HCT116 (cell line): Measurements from ENCODE around the gene GP9. TPM values are rescaled to one million over a fixed set of nuclear protein-coding genes. Genes with fewer than 3 reads are reported as not detected.

ENCODE experiments used
- ATAC-seq: fragments of 200-7000 bp; cut with Tn5 transposase; 2 replicates; pipeline ENCODE4 v1.9.1; 2020; ENCODE audit warnings: mild to moderate bottlenecking, moderate library complexity
- BruUV-seq: library from RNA; stranded (reverse); fragments of 400-500 nt; replicated peaks from 2 replicates; lab custom pipeline; 2021; lab: Mats Ljungman, UMichigan
- CTCF ChIA-PET: fragments of 300-600 bp; sonication (Branson Sonifier 250); formaldehyde crosslinking; loops from one replicate; lab custom pipeline; 2021; ENCODE audit warnings: antibody characterized with exemption; lab: Charles Lee
- POLR2A ChIA-PET: fragments of 300-600, 350-600 bp; sonication (Branson Sonifier 250); formaldehyde crosslinking; loops from one replicate; lab custom pipeline; 2021; ENCODE audit warnings: antibody characterized with exemption; lab: Charles Lee
- RAD21 ChIA-PET, 2 experiments: fragments of 300-600 bp; sonication (Branson Sonifier 250); formaldehyde crosslinking; loops; one replicate each; lab custom pipeline; 2023; ENCODE audit warnings: low total read pairs in 2 of 2; ENCODE audit not compliant: uncharacterized antibody in 2 of 2, unreplicated experiment in 2 of 2, low non-redundant PET in 1 of 2; lab: Charles Lee
- DNase-seq: peaks from one replicate; pipeline ENCODE4 v3.0.0-alpha.2; 2010; ENCODE audit warnings: low read depth, low spot score
- H2AFZ ChIP-seq: fragments of 200-600 bp; shearing (Covaris generic), sonication (generic); 2 replicates; pipeline ENCODE4 v1.6.1; 2017; ENCODE audit warnings: low read depth, mixed run types, mixed read lengths, antibody characterized with exemption, low read length; ENCODE audit not compliant: poor library complexity, severe bottlenecking
- H3K27ac ChIP-seq: 2 replicates; pipeline ENCODE4 v1.5.1; 2012; ENCODE audit warnings: low read depth, low read length
- H3K27me3 ChIP-seq: fragments of 200-600 bp; sonication (generic); 2 replicates; pipeline ENCODE4 v1.6.1; 2016; ENCODE audit warnings: mixed run types, low read length, mixed read lengths; ENCODE audit not compliant: insufficient read depth
- H3K36me3 ChIP-seq, 2 experiments: fragments of 200-500 bp in 1 of 2; fragments of 200-600 bp in 1 of 2; sonication (Bioruptor generic) in 1 of 2; sonication (generic) in 1 of 2; 2 replicates each; pipeline versions ENCODE4 v1.5.1 to v1.6.1; 2014 to 2016; ENCODE audit warnings: low read length in 2 of 2, inconsistent platforms in 1 of 2, mixed read lengths in 1 of 2, mixed run types in 1 of 2; ENCODE audit not compliant: insufficient read depth in 2 of 2, control insufficient read depth in 1 of 2
- H3K4me1 ChIP-seq, 2 experiments: fragments of 200-600 bp in 1 of 2; sonication (generic) in 1 of 2; 2 replicates each; pipeline versions ENCODE4 v1.5.1 to v1.6.1; 2012 to 2017; ENCODE audit warnings: low read length in 2 of 2, inconsistent platforms in 1 of 2, mild to moderate bottlenecking in 1 of 2, mixed read lengths in 1 of 2, mixed run types in 1 of 2, moderate library complexity in 1 of 2; ENCODE audit not compliant: insufficient read depth in 2 of 2, control insufficient read depth in 1 of 2
- H3K4me2 ChIP-seq: fragments of 200-600 bp; sonication (generic); 2 replicates; pipeline ENCODE4 v1.6.1; 2017; ENCODE audit warnings: mixed run types, low read length, mixed read lengths
- H3K4me3 ChIP-seq, 2 experiments: fragments of 200-600 bp in 1 of 2; sonication (generic) in 1 of 2; replicated peaks in 1 of 2; 2 replicates each; pipeline ENCODE4 v1.5.1; 2011 to 2016; ENCODE audit warnings: low read length in 2 of 2, control low read depth in 1 of 2, low read depth in 1 of 2, mild to moderate bottlenecking in 1 of 2, mixed read lengths in 1 of 2, mixed run types in 1 of 2
- H3K79me2 ChIP-seq: fragments of 200-600 bp; sonication (generic); 2 replicates; pipeline ENCODE4 v1.6.1; 2017; ENCODE audit warnings: mild to moderate bottlenecking, mixed run types, low read length, moderate library complexity, mixed read lengths; ENCODE audit not compliant: insufficient read depth
- H3K9ac ChIP-seq: fragments of 200-600 bp; sonication (generic); 2 replicates; pipeline ENCODE4 v1.6.1; 2016; ENCODE audit warnings: low read length, mixed read lengths
- H3K9me2 ChIP-seq: fragments of 200-600 bp; sonication (generic), shearing (Covaris generic); 2 replicates; pipeline ENCODE4 v1.6.1; 2017; ENCODE audit warnings: mixed run types, mild to moderate bottlenecking, moderate library complexity; ENCODE audit not compliant: insufficient read depth
- H3K9me3 ChIP-seq, 2 experiments: fragments of 200-500 bp in 1 of 2; fragments of 200-600 bp in 1 of 2; sonication (Bioruptor generic) in 1 of 2; sonication (generic) in 1 of 2; 2 replicates each; pipeline ENCODE4 v1.6.1; 2014 to 2017; ENCODE audit warnings: low read length in 2 of 2, mixed read lengths in 2 of 2, inconsistent platforms in 1 of 2, low read depth in 1 of 2, mild to moderate bottlenecking in 1 of 2, mixed run types in 1 of 2, moderate library complexity in 1 of 2; ENCODE audit not compliant: control insufficient read depth in 1 of 2, insufficient read depth in 1 of 2
- H4K20me1 ChIP-seq: fragments of 200-600 bp; sonication (generic), shearing (Covaris generic); 2 replicates; pipeline ENCODE4 v1.6.1; 2017; ENCODE audit warnings: mixed run types, mild to moderate bottlenecking, moderate library complexity; ENCODE audit not compliant: insufficient read depth
- ATF3 ChIP-seq: IDR thresholded peaks from 2 replicates; pipeline ENCODE4 v1.6.1; 2012
- CTCF ChIP-seq, 3 experiments: fragments of 200-600 bp in 1 of 3; sonication (generic) in 1 of 3; IDR thresholded peaks in 2 of 3; conservative IDR thresholded peaks in 1 of 3; 2 replicates each; pipeline ENCODE4 v1.5.1; 2012 to 2017; ENCODE audit warnings: low read depth in 2 of 3, low read length in 2 of 3, antibody characterized with exemption in 1 of 3, borderline replicate concordance in 1 of 3, control low read depth in 1 of 3, mild to moderate bottlenecking in 1 of 3, mixed read lengths in 1 of 3, mixed run types in 1 of 3, moderate library complexity in 1 of 3; ENCODE audit not compliant: insufficient read depth in 1 of 3
- EZH2phosphoT487 ChIP-seq: fragments of 200-600 bp; IDR thresholded peaks from 2 replicates; pipeline ENCODE4 v1.6.1; 2018; ENCODE audit warnings: antibody characterized with exemption, borderline replicate concordance
- FOSL1 ChIP-seq: IDR thresholded peaks from 2 replicates; pipeline ENCODE4 v1.6.1; 2012; ENCODE audit warnings: low read depth
- JUND ChIP-seq: IDR thresholded peaks from 2 replicates; pipeline ENCODE4 v1.6.1; 2012
- POLR2A ChIP-seq: IDR thresholded peaks from 2 replicates; pipeline ENCODE4 v1.7.0; 2011; ENCODE audit warnings: borderline replicate concordance; ENCODE audit not compliant: insufficient read depth, insufficient read length; ENCODE audit errors: extremely low read depth
- POLR2AphosphoS5 ChIP-seq: IDR thresholded peaks from 2 replicates; pipeline ENCODE4 v1.6.1; 2011; ENCODE audit warnings: mild to moderate bottlenecking, low read depth, low read length, moderate library complexity
- RAD21 ChIP-seq: IDR thresholded peaks from 2 replicates; pipeline ENCODE4 v1.6.1; 2012; ENCODE audit warnings: low read depth, mild to moderate bottlenecking
- SIN3A ChIP-seq: IDR thresholded peaks from 2 replicates; pipeline ENCODE4 v1.6.1; 2012; ENCODE audit warnings: low read depth
- SRF ChIP-seq: IDR thresholded peaks from 2 replicates; pipeline ENCODE4 v1.6.1; 2012; ENCODE audit warnings: low read depth
- YY1 ChIP-seq: IDR thresholded peaks from 2 replicates; pipeline ENCODE4 v1.6.1; 2011; ENCODE audit warnings: low read length, low read depth, moderate library complexity, mild to moderate bottlenecking; ENCODE audit not compliant: insufficient replicate concordance; ENCODE audit errors: extremely low read depth
- ZBTB33 ChIP-seq: IDR thresholded peaks from 2 replicates; pipeline ENCODE4 v1.6.1; 2011; ENCODE audit warnings: mild to moderate bottlenecking, low read length, moderate library complexity; ENCODE audit not compliant: insufficient replicate concordance; ENCODE audit errors: extremely low read depth
- intact Hi-C: fragments of 100-400 bp; cut with micrococcal nuclease; formaldehyde crosslinking; loops from 2 replicates; pipeline ENCODE4 v1.10.0; 2022
- total RNA-seq: library from RNA; stranded (reverse); gene quantifications from one replicate; pipeline ENCODE4 v1.2.1, GENCODE V29; 2021; ENCODE audit not compliant: unreplicated experiment

The GP9 gene
- total RNA-seq, 1 experiment from 2014 or later: not detected

- CTCF ChIA-PET: no interaction called here
- POLR2A ChIA-PET: no interaction called here
- RAD21 ChIA-PET: no interaction called here
Measured at GRCh38 chr3:129095285-129095684, 34.7 kb downstream of the GP9 start.

GRCh38 chr3:129100274-129100673, 39.7 kb downstream of the GP9 start:
- Histone ChIP-seq H3K4me1 (no peaks in the 10 kb centered on the region), H3K79me2 (no peaks in the 10 kb centered on the region), H3K9me2 (no peaks in the 10 kb centered on the region), H3K4me3 (no peak overlapping the region), H3K9me3 (no peaks in the 10 kb centered on the region), H3K4me2 (no peak overlapping the region), H4K20me1 (no peaks in the 10 kb centered on the region), H3K27ac (no peak overlapping the region), H3K27me3 (no peaks in the 10 kb centered on the region), H3K36me3 (no peaks in the 10 kb centered on the region), H3K9ac (no peak overlapping the region), H2AFZ (no peak overlapping the region)
- no TSS peak for BruUV-seq
- ATAC-seq (no peak), DNase-seq (no peak)
- CTCF ChIA-PET: no interaction called here
- POLR2A ChIA-PET: no interaction called here
- intact Hi-C loops: no loop called here
- RAD21 ChIA-PET: no interaction called here
- TF ChIP-seq SIN3A (no peak), ZBTB33 (no peak), RAD21 (no peak), FOSL1 (no peak), EZH2phosphoT487 (no peak), POLR2A (no peak), CTCF (IDR thresholded peaks at IDR 0.05 in 2 of 3, conservative IDR thresholded peaks at IDR 0.05 in 1 of 3; ENCODE audit: borderline replicate concordance in 1 of 3, insufficient read depth in 1 of 3, low read depth in 2 of 3, low read length in 2 of 3) (no peak), JUND (no peak), POLR2AphosphoS5 (no peak), ATF3 (no peak)

More at GRCh38 chr3:129095285-129095684, 34.7 kb downstream of the GP9 start:
- ATAC-seq (no peak), DNase-seq (no peak)
- Histone ChIP-seq H3K9me3 (no peaks in the 10 kb centered on the region), H3K9me2 (no peaks in the 10 kb centered on the region), H3K4me1 (no peaks in the 10 kb centered on the region), H3K9ac (no peak overlapping the region), H3K4me3 (no peak overlapping the region), H2AFZ (no peak overlapping the region), H3K36me3 (peaks cover 0 to 4% of the 10 kb centered on the region in 2 experiments; a peak in 2 of 4 replicates), H3K27ac (no peak overlapping the region), H3K27me3 (no peaks in the 10 kb centered on the region), H3K4me2 (no peak overlapping the region), H3K79me2 (no peaks in the 10 kb centered on the region), H4K20me1 (no peaks in the 10 kb centered on the region)
- TF ChIP-seq ATF3 (no peak), SRF (no peak), YY1 (no peak), FOSL1 (no peak)
- intact Hi-C loops: no loop called here
- no TSS peak for BruUV-seq
